Activated naive CD4-positive, alpha-beta T cell (primary cell): Measurements from ENCODE around the gene DNM3.

Source experiments
- DNase-seq, 4 experiments: peaks; one replicate each; lab custom pipeline; 2025; lab: John Stamatoyannopoulos, UW

DNM3 gene

GRCh38 chr1:171871848-171872247, 30.6 kb downstream of the DNM3 start:
- DNase-seq = no peak

- no peak for DNase-seq
Measured at GRCh38 chr1:171872430-171872829, 31.1 kb downstream of the DNM3 start.

- no peak for DNase-seq
Measured at GRCh38 chr1:171873664-171874063, 32.4 kb downstream of the DNM3 start.

- no peak for DNase-seq
Measured at GRCh38 chr1:171877701-171878100, 36.4 kb downstream of the DNM3 start.

DNA sequence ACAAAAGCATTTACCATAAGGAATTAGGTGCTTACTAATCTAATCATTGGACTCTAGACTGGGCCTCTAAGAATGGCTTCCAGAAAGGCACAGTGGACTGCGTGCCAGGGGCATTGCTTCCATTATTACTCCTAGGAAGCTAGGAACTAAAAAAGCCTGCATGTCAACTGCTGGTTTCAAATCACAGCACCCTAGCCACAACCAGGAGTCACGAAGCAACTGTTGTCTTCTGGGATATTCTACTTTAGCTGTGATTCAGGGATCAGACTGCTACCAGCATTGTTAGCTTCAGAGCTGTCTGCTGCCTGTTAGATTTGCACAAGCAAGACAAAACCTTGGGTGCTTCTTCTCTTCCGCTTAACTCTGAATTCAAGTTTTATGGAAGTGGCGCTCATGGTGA, 38.3 kb downstream of the DNM3 start:
- DNase-seq = no peak

DNA sequence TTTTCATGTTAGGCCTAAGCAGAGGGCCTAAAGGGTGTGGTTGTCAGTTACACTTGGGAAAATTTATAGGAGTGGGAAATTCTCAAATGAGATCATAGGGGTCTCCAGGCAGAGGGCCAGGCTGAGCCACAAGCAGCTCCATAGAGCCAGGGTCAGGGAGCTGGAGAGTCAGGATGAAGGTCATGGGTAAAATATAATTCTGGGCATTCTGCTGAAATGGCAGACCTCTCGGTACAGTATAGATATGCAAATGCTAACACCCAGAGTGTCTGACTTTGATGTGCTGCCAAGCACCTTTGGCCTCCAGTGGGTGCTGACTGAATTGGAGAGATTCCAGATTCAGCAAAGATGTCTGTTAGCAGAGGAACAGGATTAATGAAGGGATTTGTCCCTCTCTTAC, 40.1 kb downstream of the DNM3 start:
- DNase-seq = no peak

GRCh38 chr1:171883849-171884248, 42.6 kb downstream of the DNM3 start:
- DNase-seq = no peak

DNA sequence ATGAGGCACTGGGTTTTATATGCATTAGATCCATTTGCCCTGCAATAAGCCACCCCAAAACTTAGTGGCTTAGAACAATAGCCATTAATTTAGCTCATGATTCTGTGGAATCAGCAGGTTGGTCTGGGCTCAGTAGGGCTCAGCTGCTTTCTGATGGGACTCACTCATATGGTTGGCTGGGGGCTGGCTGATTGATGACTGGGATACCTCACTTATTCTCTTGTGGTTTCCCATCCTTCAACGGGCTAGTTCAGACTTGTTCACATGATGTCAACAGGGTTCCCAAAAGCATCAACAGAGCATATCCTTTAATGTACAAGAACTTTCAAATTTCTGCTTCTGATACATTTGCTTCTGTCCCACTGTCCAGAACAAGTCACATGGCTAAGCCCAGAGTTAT, 43.2 kb downstream of the DNM3 start:
- no peak for DNase-seq

- DNase-seq = no peak
Measured at GRCh38 chr1:171890131-171890530, 48.8 kb downstream of the DNM3 start.

GRCh38 chr1:171896936-171897703, 55.8 kb downstream of the DNM3 start:
- DNase-seq = no peak

DNA sequence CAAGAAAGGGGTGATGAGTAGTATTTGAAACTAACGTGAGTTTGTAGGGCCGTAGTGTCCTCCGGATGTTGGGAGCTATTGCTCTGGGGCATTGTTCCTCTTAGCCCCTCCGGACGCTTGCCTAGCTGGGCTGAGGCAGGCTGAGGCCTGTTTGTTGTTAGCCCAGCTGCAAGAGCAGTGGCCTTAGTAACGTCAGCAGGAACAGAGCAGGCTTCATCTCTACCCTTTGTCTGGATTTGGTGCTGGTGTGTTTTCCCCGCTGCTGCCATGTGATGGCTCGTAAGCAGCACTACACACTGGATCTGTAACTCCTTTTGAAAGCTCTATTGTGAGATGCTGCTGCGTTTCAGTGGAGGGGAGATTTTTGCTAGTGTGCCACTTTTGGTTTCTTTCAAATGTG, 57.6 kb downstream of the DNM3 start:
- DNase-seq = no peak

GRCh38 chr1:171899838-171900237, 58.5 kb downstream of the DNM3 start:
- DNase-seq = no peak

- DNase-seq = no peak
Measured at GRCh38 chr1:171901245-171901644, 59.9 kb downstream of the DNM3 start.

- no peak for DNase-seq
Measured at GRCh38 chr1:171902527-171902926, 61.2 kb downstream of the DNM3 start.

DNA sequence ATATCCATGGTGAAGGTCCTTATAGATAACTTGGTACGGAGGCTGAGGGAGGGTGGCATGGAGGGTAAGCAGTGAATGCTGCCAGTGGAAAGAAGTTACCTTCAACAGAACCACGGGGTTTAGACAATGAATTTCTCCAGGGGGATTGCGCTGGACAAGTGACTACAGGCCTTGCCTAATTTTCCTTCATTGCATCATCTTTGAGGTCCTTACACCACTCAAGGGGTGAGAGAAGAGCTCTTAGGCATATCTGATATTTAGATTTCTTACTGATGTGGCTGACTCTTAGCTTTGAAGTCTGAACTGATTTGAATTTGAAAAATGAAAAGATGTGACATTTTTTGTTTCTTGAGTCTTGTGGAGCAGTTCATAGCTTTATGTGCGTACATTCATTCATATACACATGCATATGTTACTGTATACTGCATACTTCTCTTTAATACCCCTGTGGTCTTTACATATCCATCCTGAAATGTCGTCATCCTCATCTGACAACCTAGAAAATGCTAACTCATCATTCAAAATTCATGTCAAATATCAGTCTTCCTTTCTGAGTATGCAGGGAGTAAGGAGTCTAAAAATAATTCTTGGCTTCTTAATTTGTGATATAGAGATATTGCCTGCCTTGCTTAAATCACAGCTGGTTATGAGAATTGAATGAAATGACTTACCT, 63.6 kb downstream of the DNM3 start:
- no peak for DNase-seq

DNA sequence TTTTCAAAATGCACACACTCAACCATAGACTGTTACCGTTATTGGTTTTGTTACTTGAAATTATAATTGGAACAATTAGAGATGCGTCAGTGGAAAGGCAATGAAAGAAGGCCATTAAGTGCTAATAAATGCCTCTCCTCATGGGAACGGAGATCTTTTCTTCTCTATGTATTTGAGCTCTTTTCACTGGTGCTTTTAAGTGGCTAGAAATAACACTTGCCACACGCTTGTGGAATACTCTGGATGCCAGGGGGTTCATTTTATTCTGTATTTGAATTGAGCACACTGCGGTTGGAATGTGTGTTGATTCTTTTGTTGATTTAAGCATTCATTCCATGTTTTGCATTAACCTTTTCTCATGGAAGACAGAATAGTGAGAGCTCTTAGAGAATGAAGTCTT, 68.4 kb downstream of the DNM3 start:
- DNase-seq = no peak

- DNase-seq = no peak
Measured at GRCh38 chr1:171910786-171911185, 69.5 kb downstream of the DNM3 start.

- DNase-seq = no peak
Measured at GRCh38 chr1:171911506-171911905, 70.2 kb downstream of the DNM3 start.

- no peak for DNase-seq
Measured at GRCh38 chr1:171912509-171913175, 71.3 kb downstream of the DNM3 start.

DNA sequence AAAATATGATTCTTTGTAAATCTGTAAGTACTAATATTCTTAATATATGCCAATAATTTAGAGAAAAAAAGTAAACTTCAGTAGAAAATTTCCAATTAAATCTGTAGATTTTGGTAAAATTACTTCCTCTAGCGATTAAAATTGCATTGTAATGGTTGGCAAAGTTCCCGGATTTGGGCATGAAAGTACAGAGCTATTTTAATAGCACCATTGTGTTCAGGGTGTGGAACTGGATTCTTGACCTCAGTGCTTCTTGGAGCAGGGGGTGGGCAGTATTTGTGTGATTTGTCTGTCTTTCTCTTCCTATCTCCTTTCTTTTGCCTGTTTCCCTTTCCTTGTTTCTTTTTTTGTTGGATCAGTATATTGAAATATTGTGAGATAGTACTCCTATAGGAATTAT, 72.1 kb downstream of the DNM3 start:
- DNase-seq = no peak

DNA sequence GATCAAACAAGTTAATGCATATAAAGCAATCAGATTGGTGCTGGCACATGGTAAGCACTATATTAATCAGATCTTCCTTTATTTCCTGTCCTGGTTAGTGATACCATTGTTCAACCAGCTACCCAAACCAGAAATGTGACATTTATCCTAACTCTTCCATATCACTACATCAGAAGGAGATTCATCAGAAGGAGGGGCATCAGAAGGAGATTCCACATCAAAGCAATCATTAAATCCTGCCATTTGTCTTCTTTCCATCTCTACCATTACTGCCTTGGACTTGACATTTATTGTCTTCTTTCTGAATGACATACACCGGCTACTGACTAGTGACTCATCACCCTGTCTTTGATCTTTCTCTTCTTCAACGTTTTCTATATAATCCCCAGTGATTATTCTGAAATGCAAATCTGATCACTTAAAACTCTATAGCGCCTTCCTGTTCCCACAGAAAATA, 75.0 kb downstream of the DNM3 start:
- DNase-seq = no peak

- DNase-seq = no peak
Measured at GRCh38 chr1:171917331-171917730, 76.0 kb downstream of the DNM3 start.
